ENCODE data around the gene BAD.

Gene BAD

GRCh38 chr11:64297699-64298358 is 13.4 kb upstream of the BAD start:
- no peak for DNase-seq (ENCODE audit: low read depth in 1 of 2, low spot score in 1 of 2)

GRCh38 chr11:64296830-64297698 is 12.6 kb upstream of the BAD start:
- no peak for DNase-seq (ENCODE audit: low read depth in 1 of 2, low spot score in 1 of 2)

- DNase-seq (ENCODE audit: low read depth in 1 of 2, low spot score in 1 of 2) = no peak
These were observed 11.8 kb upstream of the BAD start for GRCh38 chr11:64296236-64296635.

- no peak for DNase-seq (ENCODE audit: low read depth in 1 of 2, low spot score in 1 of 2)
These were observed 11.3 kb upstream of the BAD start for GRCh38 chr11:64295760-64296159.

- DNase-seq (ENCODE audit: low read depth in 1 of 2, low spot score in 1 of 2) = no peak
These were observed 10.3 kb upstream of the BAD start for GRCh38 chr11:64294774-64295173.

GRCh38 chr11:64292460-64293254 is 8.2 kb upstream of the BAD start:
- DNase-seq (ENCODE audit: low read depth in 1 of 2, low spot score in 1 of 2) = no peak

- no peak for DNase-seq (ENCODE audit: low read depth in 1 of 2, low spot score in 1 of 2)
These were observed 7.4 kb upstream of the BAD start for GRCh38 chr11:64291752-64292459.

GRCh38 chr11:64291262-64291751 is 6.8 kb upstream of the BAD start, which contains the start of gene KCNK4:
Gene KCNK4 (plus strand): TSS chr11:64291302. CDS start chr11:64293019, 1,717 bp downstream.
- DNase-seq (ENCODE audit: low read depth in 1 of 2, low spot score in 1 of 2) = no peak

DNA sequence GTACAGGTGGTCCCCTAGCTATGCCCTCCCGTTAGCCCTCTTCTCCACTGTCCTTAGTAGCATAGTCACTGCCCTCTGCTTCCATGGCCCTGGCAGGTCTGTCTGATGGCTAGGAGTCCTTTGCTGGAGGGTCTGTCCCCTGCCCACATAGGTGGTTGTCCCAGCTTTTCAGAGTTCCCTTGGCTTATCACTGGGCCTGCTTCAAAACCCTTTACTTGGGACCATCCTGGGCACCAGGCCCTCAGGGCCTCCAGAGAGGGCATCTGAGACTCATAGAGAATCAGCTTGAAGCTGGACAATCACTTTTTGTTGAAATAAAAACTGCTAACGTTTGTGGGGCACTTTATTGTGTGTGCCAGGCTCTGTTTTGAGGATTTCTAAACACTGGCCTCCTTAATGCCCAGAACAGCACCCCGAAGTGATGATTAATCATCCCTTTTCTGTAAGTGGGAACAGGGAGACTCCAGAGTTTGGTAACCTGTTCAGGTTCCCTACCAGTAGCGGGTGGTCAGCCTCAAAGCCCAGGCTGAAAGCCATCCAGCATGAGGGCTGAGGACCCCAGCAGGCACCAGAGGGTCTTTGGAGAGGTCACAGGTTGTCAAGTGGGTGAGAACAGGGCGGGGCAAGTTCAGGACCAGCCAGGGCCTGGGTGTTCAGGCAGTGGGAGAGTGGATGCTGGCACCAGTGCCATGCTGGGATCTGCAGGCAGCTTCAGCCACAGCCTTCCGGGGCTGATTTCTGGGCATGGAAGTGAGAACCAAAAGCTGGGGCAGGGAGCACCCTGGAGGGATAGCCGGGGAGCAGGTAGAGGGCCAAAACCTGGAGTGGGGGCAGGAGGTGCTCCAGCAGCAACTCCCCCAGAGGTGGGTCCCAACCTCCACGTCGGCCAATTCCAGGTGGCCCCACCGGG is 6.1 kb upstream of the BAD start:
- no peak for DNase-seq (ENCODE audit: low read depth in 1 of 2, low spot score in 1 of 2)

DNA sequence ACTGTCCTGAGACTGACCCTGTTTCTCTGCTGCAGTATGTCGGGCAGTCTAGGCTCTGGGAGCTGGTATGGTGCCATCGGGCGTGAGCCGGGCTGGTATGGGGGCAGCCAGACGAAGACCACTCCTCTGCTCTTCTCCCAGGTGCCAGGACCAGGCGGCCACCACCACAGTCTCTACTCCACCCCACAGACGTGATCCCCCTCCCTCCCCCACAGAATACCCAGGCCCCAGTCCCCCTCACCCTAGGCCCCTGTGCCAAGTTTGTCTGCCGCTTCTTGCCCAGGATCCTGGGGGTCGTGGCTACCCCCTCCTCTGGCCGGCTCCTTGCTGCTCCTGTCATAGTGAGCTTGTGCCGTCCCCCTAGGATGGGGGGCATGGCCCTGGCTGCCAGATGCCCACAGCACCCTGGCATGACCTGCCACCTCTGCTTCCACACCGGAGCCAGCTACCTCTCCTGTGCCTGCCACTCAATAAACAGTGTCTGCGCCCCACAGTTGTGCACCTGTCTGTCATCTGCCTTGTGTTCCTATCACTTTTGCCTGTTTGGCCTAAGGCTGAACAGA is 4.6 kb upstream of the BAD start:
- no peak for DNase-seq (ENCODE audit: low read depth in 1 of 2, low spot score in 1 of 2)

GRCh38 chr11:64288353-64288750 is 3.9 kb upstream of the BAD start:
- DNase-seq (ENCODE audit: low read depth in 1 of 2, low spot score in 1 of 2) = no peak

DNA sequence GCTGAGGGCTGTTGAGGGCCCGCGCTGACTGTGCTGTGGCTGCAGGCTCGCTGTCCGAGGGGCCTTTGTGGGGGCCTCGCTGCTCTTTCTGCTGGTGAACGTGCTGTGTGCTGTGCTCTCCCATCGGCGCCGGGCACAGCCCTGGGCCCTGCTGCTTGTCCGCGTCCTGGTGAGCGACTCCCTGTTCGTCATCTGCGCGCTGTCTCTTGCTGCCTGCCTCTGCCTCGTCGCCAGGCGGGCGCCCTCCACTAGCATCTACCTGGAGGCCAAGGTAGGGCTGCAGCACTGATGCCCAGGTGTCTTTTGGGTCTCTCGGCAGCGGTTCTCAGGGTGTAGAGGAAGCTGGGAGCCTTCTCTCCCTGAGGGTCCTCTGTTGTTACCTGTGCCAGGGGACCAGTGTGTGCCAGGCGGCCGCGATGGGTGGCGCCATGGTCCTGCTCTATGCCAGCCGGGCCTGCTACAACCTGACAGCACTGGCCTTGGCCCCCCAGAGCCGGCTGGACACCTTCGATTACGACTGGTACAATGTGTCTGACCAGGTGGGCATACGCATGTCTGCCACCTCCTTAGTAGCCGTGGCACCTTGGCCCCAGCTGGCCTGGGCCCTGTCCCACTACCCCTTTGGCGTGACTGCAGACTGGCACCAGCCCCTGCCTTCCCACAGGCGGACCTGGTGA is 3.3 kb upstream of the BAD start:
- no peak for DNase-seq (ENCODE audit: low read depth in 1 of 2, low spot score in 1 of 2)

GRCh38 chr11:64286801-64287159 is 2.3 kb upstream of the BAD start:
- no peak for DNase-seq (ENCODE audit: low read depth in 1 of 2, low spot score in 1 of 2)

- DNase-seq (ENCODE audit: low read depth in 1 of 2, low spot score in 1 of 2) = no peak
These were observed 1.7 kb upstream of the BAD start for GRCh38 chr11:64285885-64286800.

DNA sequence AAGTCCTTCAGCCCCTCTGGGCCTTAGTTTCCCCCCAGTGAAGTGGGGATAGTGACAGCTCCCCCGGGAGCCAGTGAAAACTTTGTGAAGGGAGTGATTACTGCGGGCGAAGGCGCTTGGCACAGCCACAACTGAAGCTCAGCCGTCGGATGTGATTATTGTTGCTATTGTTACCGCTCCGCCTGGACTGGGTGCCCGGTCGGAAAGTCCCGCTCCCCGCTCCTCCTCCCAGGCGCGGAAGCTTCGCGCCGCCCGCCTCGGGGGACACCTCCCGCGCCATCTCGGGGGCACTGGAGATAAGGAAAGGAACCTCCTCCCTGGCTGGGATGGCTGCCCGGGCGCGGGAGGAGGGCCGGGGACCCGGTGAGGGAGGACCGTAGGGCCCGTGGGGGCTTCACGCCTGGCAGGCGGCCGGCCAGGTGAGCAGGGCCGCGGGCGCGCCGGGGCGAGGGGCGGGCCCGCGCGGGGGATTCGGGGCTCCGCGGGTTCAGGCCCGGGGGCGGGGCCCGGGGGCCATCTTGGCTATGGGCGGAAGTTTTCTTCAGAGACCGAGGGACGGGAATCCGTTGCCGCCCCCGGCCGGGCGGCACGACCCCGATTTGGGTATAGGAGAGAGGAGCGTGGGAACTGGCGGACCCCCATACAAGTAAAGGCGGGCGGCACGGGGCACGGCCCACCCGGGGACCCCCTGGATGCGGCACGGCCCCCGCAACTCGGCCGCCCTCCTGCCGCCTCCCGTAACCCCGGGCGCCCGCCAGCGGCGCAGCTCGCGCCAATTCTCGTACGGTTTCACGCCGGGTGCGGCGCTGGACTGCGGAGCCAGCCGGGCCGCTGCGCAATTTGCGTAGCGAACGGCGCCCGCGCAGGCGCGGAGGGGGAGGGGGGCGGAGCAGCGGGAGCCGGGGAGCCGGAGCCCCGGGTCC is 758 bp upstream of the BAD start, which contains the start of gene GPR137:
Gene GPR137 (plus strand): TSS at position 887 of the 923 bp plus-strand sequence. CDS start 677 bp downstream, outside the sequence.
- peak; percentile 86 to 88 for DNase-seq (ENCODE audit: low read depth in 1 of 2, low spot score in 1 of 2)

DNA sequence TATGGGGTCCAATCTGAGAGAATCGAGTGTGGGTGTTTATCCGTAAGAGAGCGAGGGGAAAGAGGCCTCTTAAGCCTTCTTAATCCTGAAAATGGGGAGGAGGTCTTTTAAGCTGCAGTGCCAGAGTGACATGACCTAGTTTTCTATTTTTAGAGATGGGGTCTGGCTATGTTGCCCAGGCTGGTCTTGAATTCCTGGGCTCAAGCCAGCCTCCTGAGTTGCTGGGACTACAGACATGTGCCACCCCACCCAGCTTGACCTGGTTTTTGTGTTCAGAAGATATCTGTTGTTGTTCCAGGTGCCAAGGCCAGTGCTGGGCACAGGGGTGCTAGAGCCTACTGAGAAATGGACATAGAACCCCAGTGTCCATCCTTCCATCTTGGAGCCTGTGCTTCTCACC is 1.4 kb downstream of the BAD start:
- no peak for DNase-seq (ENCODE audit: low read depth in 1 of 2, low spot score in 1 of 2)

Data from activated T-helper 1 cell treated with anti-CD3 and anti-CD28 coated beads, Interleukin-2, amount 50 U/mL, for 16 hours (primary cell).